NCI-H1436 treated with DMSO at 0.1 percent for 48 hours (cell line): ENCODE data around the gene SELP.

Experiments used
- DNase-seq: peaks from one replicate; lab custom pipeline; 2025; lab: John Stamatoyannopoulos, UW

SELP gene

DNA sequence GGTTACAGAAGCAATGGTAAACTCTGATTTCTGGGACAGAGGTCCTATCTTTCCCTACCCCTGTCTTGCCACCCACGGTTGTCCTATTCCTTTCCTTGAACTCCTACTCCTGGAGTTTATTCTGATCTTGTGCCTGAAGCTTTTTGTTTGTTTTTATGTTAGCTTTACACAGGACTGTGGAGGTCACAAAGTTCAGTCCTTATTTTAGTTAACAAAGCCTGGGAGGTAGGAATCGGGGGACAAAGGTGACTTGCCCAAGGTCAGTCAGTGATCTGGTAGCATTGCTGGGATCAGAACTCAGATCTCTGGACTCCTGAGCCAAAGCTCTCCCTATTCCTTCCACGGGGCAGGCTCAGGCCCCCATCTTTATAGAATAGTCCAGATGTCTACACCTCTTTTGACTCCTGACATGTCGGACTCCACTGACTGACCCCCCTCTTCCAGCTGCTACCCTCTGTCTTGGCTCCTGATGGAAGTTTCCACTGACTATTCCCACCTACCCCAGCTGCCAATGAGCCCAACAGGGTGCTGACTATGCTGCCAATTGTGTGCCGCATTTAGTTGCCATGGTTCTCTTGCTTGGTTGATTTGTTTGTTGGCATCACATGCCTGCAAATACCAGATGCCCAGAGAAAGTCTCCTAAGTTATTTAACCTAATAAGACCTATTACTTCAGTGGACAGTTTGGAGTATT lies 53.5 kb downstream of the SELP start:
- DNase-seq: no peak

- DNase-seq: no peak
These were observed 55.6 kb downstream of the SELP start for GRCh38 chr1:169574336-169574735.

DNA sequence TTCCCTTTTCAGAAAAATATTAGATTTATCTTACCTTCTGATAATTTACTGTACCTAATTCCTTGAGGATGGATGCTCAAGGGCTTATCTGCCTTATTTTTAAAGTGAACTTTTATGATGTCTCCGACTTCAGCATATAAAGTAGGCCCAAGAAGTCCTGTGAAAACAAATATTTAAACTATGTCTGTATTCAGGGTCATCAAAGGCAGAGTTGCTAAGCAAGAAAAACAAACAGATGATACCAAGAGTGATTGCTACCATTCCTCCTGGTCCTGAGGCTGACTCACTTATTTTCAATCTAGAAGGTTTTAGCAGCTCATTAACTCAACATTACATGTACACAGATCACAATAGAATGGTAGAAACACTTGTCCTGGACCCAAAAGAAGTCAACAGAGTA lies 57.7 kb downstream of the SELP start:
- no peak for DNase-seq

DNA sequence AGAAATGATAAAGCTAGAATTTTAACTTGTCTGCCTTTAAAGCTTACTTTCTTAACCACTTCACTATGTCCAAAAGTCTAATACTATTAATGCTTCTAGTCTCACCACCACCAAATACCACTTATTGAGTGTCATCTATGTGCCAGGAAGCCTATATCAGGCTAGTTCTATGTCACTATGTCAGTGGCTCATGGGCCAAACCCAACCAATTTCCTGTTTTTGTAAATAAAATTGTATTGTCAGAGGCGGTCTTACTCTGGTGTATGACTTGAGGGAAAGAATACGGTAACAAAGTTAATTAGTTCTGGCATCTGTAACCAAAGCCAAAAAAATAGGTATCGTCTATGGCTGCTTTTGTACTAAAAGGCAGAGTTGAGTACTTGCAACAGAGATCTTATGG lies 58.5 kb downstream of the SELP start:
- no peak for DNase-seq

DNA sequence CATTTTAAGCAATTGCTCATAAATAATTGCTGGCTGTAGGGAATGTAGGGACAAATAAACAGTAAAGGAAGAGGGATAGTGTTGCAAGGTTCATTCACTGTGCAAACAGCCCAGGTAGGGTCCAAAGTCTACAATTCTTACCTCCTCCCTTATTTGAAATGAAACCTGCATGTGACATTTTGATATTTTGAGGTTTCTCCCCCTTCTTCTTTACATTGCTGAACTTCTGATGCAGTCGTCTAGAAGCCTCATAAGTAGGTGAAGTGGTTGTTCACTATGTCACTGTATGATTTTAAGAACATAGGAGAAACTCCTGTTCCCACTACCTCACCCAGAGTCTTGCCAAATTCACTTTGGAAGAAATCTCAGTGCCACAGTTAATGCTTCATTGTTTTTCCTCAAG lies 59.8 kb downstream of the SELP start:
- no peak for DNase-seq

DNA sequence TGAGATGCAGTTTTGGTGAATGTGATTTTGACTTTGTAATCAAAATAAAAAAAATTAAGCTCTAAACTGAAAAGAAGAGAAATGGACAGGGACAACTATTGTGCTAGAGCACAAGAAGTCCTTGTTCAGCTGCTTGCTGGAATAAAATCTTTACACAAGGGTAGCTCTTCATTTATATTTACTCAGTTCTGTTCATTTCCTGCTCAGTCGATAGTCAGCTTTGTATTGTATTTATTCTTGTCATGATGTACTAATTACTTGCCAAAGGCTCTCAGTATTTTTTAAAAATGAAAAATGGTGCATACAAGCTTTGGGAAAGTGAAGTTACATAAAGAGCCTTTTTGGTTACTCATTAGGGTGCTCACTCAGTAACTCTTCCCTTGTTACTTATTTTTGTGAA lies 61.4 kb downstream of the SELP start:
- no peak for DNase-seq

DNA sequence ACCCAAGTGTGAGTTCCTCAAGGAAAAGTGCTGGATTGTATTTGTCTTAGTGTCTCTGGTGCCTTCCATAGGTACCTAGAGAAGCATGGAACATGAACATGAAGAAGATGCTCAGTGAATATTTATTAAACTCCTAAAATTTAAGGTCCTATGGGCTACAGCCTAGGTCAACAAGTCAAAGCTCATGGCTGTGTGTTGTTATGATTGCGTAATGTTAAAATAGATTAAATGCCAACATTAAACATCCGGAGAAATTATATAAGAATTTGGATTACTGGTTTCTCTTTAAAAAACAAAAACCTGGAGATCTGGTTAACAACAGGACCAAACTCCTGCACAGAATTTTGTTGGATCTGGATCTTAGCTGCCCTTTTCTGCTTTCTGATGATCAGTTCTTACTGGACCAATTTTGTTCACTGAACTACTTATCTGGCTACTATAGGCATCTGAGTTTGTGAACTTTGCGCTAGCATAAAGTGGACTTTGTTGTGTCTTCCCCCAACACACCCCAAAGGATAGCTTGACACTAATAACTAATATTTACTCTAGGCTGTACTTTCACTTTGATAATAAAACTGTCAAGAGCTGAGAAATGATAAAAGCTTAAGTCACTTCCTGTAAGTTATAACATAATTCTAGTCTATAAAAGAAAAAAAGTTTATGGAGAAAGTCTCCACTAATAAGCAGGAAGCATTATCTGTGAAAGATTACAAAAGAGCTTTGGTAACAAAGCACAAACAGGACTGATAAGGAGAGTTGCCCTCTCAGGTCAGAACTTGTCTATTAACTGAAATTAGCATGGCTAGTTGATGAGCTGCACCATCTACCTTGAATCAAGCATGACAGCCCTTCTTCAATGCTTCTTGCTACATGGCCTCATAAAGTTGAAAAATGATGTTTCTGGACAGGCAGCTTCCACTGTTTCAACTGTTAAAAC lies 64.3 kb downstream of the SELP start:
- no peak for DNase-seq

- no peak for DNase-seq
These were observed 66.3 kb downstream of the SELP start for GRCh38 chr1:169563650-169564049.

GRCh38 chr1:169563019-169563615 lies 66.8 kb downstream of the SELP start:
- DNase-seq: no peak

DNA sequence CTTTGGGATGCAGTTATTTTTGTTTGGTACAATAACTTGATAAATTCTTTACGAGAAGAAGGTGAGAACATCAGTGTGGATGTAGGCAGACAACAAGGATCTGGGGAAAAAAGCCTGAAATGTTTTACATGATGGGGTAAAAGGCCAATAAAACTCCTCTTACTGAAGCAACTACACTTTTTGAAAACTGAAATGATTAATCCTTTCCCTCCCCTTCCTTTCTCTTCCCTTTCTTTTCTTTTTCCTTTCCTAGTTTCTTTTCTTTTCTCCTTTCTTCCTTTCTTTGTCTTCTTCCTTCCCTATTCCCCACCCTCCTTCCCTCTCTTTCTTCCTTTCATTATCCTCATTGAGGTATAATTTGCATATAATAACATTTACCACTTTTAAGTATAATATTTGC lies 68.2 kb downstream of the SELP start:
- no peak for DNase-seq

- DNase-seq: no peak
These were observed 72.8 kb downstream of the SELP start for GRCh38 chr1:169557131-169557530.

DNA sequence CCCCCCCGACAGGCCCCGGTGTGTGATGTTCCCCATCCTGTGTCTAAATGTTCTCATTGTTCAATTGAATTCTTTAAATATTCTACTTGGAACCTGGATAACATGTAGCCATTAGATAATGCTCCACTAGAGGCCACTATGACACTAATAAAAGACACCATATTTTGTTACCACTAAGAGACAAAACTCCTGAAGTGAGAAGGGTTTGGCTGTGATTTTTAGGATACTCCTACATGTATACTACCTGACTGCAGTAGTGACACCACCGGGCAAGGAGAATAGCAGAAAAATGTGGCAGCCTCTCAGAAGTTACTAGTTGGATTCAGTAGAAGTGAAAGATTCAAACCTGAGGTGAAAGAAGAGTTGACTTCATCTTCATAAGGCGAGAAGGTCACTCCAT lies 79.6 kb downstream of the SELP start:
- DNase-seq: no peak

- DNase-seq: no peak
These were observed 81.6 kb downstream of the SELP start for GRCh38 chr1:169548282-169548681.

DNA sequence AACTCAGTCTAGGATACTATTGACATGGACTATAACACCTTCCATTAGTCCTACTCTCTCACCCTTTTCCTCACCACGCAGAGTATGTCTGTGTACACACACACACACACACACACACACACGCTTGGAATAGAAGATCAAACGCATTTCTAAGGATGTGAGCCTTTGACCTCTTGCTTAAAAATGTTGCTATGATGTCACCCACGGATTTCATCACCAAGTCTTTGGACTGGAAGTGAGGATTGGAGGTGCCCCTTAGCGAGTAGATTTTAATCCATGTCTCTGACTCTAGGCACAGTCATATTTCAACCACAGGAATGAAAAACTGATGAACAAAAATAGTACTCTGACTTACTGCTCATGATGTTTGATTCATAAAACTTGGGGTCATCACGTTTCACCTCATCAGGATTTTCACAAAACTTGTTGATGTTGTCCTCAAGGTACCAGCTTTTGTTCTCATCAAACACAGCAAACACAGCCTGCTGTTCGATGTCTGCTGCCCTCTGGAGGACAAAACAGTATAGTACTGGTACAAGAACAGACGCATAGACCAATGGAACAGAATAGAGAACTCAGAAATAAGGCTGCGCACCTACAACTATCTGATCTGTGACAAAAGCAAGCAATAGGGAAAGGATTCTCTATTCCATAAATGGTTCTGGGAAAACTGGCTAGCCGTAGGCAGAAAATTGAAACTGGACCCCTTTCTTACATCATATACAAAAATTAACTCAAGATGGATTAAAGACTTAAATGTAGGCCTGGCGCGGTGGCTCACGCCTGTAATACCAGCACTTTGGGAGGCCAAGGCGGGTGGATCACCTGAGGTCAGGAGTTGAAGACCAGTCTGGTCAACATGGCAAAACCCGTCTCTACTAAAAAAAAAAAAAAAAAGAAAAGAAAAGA lies 83.6 kb downstream of the SELP start:
- DNase-seq: no peak

DNA sequence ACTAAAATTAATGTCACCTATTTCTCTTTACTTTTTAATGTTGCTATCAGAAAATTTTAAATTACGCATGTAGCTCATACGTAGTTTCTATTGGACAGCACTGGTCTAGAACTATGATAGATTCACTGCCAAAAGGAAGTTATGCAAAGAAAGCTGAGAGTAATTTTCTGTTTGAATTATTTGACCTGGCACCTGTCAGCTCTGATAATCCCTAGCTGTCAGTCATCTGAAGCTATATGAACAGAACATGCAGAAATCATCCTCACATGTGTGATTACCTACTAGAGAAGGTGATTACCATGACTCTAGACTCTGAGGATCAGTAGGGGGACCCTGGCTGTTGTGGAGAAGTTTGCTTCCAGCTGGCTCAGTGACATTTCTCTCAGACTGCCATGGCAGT lies 84.5 kb downstream of the SELP start:
- DNase-seq: no peak

DNA sequence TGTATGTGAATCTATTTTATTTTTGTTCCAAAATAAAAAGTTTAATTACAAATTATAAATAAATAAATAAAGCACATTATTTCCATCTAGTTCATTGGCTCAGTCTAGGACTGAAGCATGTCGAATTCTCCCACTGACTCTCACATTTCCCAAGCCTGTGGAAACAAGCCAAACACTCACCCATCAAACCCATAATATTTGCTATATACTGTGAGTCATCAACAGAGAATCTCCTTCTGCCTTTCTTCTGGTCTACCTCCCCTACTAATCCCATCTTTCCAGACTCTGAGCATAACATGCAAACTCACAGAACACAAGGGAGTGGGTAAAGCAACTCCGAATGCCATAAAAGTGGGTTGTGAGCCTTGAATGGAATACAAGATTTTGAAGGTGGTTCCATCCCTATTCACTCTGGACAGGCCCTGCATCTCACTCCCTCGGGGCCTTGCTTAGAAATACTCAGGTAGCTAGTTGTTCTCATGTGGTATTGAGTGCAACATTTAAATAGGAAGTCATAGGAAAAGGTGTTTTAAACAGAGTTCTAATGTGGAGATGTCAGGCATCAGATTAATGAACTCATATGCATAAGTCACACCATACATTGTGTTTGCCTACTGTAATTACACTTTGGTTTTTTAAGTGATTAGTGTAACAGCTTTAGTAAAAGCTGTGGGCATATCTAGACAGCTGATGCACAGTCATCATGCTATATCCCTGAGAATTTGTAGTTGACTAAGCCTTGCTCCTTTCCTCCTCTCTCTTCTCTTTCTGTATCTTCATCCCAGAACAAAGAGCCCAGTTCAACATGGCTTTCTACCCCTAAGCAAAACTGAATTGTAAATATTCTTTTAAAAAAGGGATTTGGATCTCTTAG lies 90.7 kb downstream of the SELP start:
- DNase-seq: no peak
